HEK293 (cell line): ENCODE results near the gene NME8.

Experiments
- CTCF ChIA-PET: fragments of 350-600 bp; formaldehyde crosslinking; extraction: SDS; loops from one replicate; lab custom pipeline; 2021; ENCODE audit warnings: antibody characterized with exemption; lab: Yijun Ruan, JAX
- POLR2A ChIA-PET: fragments of 300-600 bp; formaldehyde crosslinking; extraction: SDS; loops from one replicate; lab custom pipeline; 2020; ENCODE audit warnings: antibody characterized with exemption, inconsistent platforms; lab: Yijun Ruan, JAX
- H3K27ac ChIP-seq: fragments of 200-500 bp; sonication (Bioruptor generic); 2 replicates; pipeline ENCODE4 v1.5.1; 2014; ENCODE audit warnings: low read depth, low read length, control low read depth, inconsistent platforms; ENCODE audit errors: extremely low read depth
- H3K36me3 ChIP-seq, 2 experiments: fragments of 200-500 bp in 1 of 2; sonication (Bioruptor generic) in 1 of 2; 1 replicate in 1 of 2; 2 replicates in 1 of 2; pipeline ENCODE4 v1.5.1; 2014 to 2017; ENCODE audit warnings: inconsistent platforms in 2 of 2, low read length in 2 of 2; ENCODE audit not compliant: control insufficient read depth in 2 of 2, insufficient read depth in 1 of 2
- H3K4me1 ChIP-seq: fragments of 200-500 bp; sonication (Bioruptor generic); 2 replicates; pipeline ENCODE4 v1.5.1; 2014; ENCODE audit warnings: mild to moderate bottlenecking, low read length, inconsistent platforms; ENCODE audit not compliant: control insufficient read depth, insufficient read depth
- H3K4me3 ChIP-seq: 2 replicates; pipeline ENCODE4 v1.5.1; 2011; ENCODE audit warnings: low read depth, mild to moderate bottlenecking, control low read depth, low read length, moderate library complexity
- H3K9me3 ChIP-seq: fragments of 200-500 bp; sonication (Bioruptor generic); 2 replicates; pipeline ENCODE4 v1.5.1; 2014; ENCODE audit warnings: low read depth, low read length, inconsistent platforms; ENCODE audit not compliant: control insufficient read depth, insufficient read depth
- KLF7 ChIP-seq: fragments of 450-650 bp; formaldehyde crosslinking; IDR thresholded peaks from 2 replicates; pipeline ENCODE4 v1.5.1; 2016; ENCODE audit warnings: missing biosample characterization, missing genetic modification characterization, borderline replicate concordance
- SETDB1 ChIP-seq: IDR thresholded peaks from one replicate; pipeline ENCODE4 v1.6.1; 2017; ENCODE audit warnings: mild to moderate bottlenecking, low read length, moderate library complexity, mixed read lengths; ENCODE audit not compliant: insufficient read length
- SP2 ChIP-seq: fragments of 450-650 bp; formaldehyde crosslinking; IDR thresholded peaks from 2 replicates; pipeline ENCODE4 v1.5.1; 2016; ENCODE audit warnings: missing biosample characterization, missing genetic modification characterization
- TRIM28 ChIP-seq: IDR thresholded peaks from 2 replicates; pipeline ENCODE4 v1.6.1; 2011; ENCODE audit warnings: low read length, control low read depth, borderline replicate concordance
- YY2 ChIP-seq: fragments of 450-650 bp; formaldehyde crosslinking; IDR thresholded peaks from 2 replicates; pipeline ENCODE4 v1.5.1; 2016; ENCODE audit warnings: missing biosample characterization, missing genetic modification characterization
- ZBTB17 ChIP-seq: fragments of 450-650 bp; formaldehyde crosslinking; IDR thresholded peaks from 2 replicates; pipeline ENCODE4 v1.5.1; 2016; ENCODE audit warnings: missing biosample characterization, missing genetic modification characterization
- ZBTB21 ChIP-seq: fragments of 450-650 bp; formaldehyde crosslinking; IDR thresholded peaks from 2 replicates; pipeline ENCODE4 v1.5.1; 2017; ENCODE audit warnings: missing biosample characterization, missing genetic modification characterization
- ZBTB7A ChIP-seq: fragments of 450-650 bp; formaldehyde crosslinking; IDR thresholded peaks from 2 replicates; pipeline ENCODE4 v1.5.1; 2016; ENCODE audit warnings: low read depth, missing biosample characterization, missing genetic modification characterization
- ZFP69B ChIP-seq: fragments of 450-650 bp; formaldehyde crosslinking; IDR thresholded peaks from 2 replicates; pipeline ENCODE4 v1.5.1; 2016; ENCODE audit warnings: missing biosample characterization, missing genetic modification characterization
- ZNF121 ChIP-seq: fragments of 450-650 bp; formaldehyde crosslinking; IDR thresholded peaks from 2 replicates; pipeline ENCODE4 v1.5.1; 2016; ENCODE audit warnings: missing biosample characterization, missing genetic modification characterization
- ZNF140 ChIP-seq: fragments of 450-650 bp; formaldehyde crosslinking; IDR thresholded peaks from 2 replicates; pipeline ENCODE4 v1.5.1; 2016; ENCODE audit warnings: missing biosample characterization, missing genetic modification characterization
- ZNF155 ChIP-seq: fragments of 450-650 bp; formaldehyde crosslinking; IDR thresholded peaks from 2 replicates; pipeline ENCODE4 v1.5.1; 2016; ENCODE audit warnings: missing biosample characterization, missing genetic modification characterization
- ZNF157 ChIP-seq: fragments of 450-650 bp; formaldehyde crosslinking; IDR thresholded peaks from 2 replicates; pipeline ENCODE4 v1.5.1; 2016; ENCODE audit warnings: missing biosample characterization, missing genetic modification characterization
- ZNF19 ChIP-seq: fragments of 450-650 bp; formaldehyde crosslinking; IDR thresholded peaks from 2 replicates; pipeline ENCODE4; 2016; ENCODE audit warnings: missing biosample characterization, missing genetic modification characterization, low read depth
- ZNF2 ChIP-seq: fragments of 450-650 bp; formaldehyde crosslinking; IDR thresholded peaks from 2 replicates; pipeline ENCODE4 v1.5.1; 2016; ENCODE audit warnings: missing biosample characterization, missing genetic modification characterization
- ZNF23 ChIP-seq: fragments of 450-650 bp; formaldehyde crosslinking; IDR thresholded peaks from 2 replicates; pipeline ENCODE4 v1.5.1; 2016; ENCODE audit warnings: missing biosample characterization, missing genetic modification characterization, borderline replicate concordance
- ZNF324 ChIP-seq: fragments of 450-650 bp; formaldehyde crosslinking; IDR thresholded peaks from 2 replicates; pipeline ENCODE4 v1.5.1; 2016; ENCODE audit warnings: missing biosample characterization, missing genetic modification characterization
- ZNF433 ChIP-seq: fragments of 450-650 bp; formaldehyde crosslinking; IDR thresholded peaks from 2 replicates; pipeline ENCODE4 v1.5.1; 2016; ENCODE audit warnings: missing biosample characterization, missing genetic modification characterization, low read depth
- ZNF48 ChIP-seq: fragments of 450-650 bp; formaldehyde crosslinking; IDR thresholded peaks from 2 replicates; pipeline ENCODE4 v1.5.1; 2016; ENCODE audit warnings: missing biosample characterization, missing genetic modification characterization
- ZNF571 ChIP-seq: fragments of 450-650 bp; formaldehyde crosslinking; IDR thresholded peaks from 2 replicates; pipeline ENCODE4 v1.5.0; 2017; ENCODE audit warnings: missing biosample characterization, missing genetic modification characterization
- ZNF629 ChIP-seq: fragments of 450-650 bp; formaldehyde crosslinking; IDR thresholded peaks from 2 replicates; pipeline ENCODE4 v1.5.1; 2017; ENCODE audit warnings: missing biosample characterization, missing genetic modification characterization
- ZNF776 ChIP-seq: fragments of 450-650 bp; formaldehyde crosslinking; IDR thresholded peaks from 2 replicates; pipeline ENCODE4 v1.5.0; 2017; ENCODE audit warnings: missing biosample characterization, missing genetic modification characterization, borderline replicate concordance
- TF ChIP-seq, protein P1 (sequence below): fragments of 450-650 bp; formaldehyde crosslinking; IDR thresholded peaks from 2 replicates; pipeline ENCODE4 v1.5.1; 2016; ENCODE audit warnings: missing biosample characterization, missing genetic modification characterization
- TF ChIP-seq, protein P2 (sequence below): fragments of 450-650 bp; formaldehyde crosslinking; IDR thresholded peaks from 2 replicates; pipeline ENCODE4 v1.5.1; 2016; ENCODE audit warnings: missing biosample characterization, missing genetic modification characterization
- TF ChIP-seq, protein P3 (sequence below): fragments of 450-650 bp; formaldehyde crosslinking; IDR thresholded peaks from 2 replicates; pipeline ENCODE4 v1.5.1; 2016; ENCODE audit warnings: missing biosample characterization, missing genetic modification characterization, borderline replicate concordance
- TF ChIP-seq, protein P4 (sequence below): fragments of 450-650 bp; formaldehyde crosslinking; IDR thresholded peaks from 2 replicates; pipeline ENCODE4 v1.5.1; 2016; ENCODE audit warnings: missing biosample characterization, missing genetic modification characterization
- TF ChIP-seq, protein P5 (sequence below): fragments of 450-650 bp; formaldehyde crosslinking; IDR thresholded peaks from 2 replicates; pipeline ENCODE4 v1.5.1; 2016; ENCODE audit warnings: missing biosample characterization, missing genetic modification characterization, borderline replicate concordance
- TF ChIP-seq, protein P6 (sequence below): fragments of 450-650 bp; formaldehyde crosslinking; IDR thresholded peaks from 2 replicates; pipeline ENCODE4 v1.5.1; 2016; ENCODE audit warnings: missing biosample characterization, missing genetic modification characterization, low read depth

The NME8 gene

DNA sequence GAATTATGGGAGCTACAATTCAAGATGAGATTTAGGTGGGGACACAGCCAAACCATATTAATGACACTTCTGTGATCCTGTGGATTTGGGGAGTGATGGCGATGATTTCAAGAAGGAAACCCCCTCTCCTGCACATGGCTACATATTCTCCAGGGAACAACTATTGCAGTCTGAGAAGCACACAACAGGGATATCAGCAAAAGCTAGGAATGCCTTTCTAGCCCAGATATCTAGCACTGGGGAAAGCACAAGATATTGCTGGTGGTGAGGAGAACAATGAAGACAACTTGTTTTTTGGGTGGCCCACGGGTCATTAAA, 96.3 kb downstream of the NME8 start (continued):
- TF ChIP-seq ZNF48 (tag by site-specific recombination) (no peak), ZBTB17 (tag by site-specific recombination) (no peak)
- TF ChIP-seq, protein P1, sequence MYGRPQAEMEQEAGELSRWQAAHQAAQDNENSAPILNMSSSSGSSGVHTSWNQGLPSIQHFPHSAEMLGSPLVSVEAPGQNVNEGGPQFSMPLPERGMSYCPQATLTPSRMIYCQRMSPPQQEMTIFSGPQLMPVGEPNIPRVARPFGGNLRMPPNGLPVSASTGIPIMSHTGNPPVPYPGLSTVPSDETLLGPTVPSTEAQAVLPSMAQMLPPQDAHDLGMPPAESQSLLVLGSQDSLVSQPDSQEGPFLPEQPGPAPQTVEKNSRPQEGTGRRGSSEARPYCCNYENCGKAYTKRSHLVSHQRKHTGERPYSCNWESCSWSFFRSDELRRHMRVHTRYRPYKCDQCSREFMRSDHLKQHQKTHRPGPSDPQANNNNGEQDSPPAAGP (tag by site-specific recombination) = no peak
- TF ChIP-seq, protein P2, sequence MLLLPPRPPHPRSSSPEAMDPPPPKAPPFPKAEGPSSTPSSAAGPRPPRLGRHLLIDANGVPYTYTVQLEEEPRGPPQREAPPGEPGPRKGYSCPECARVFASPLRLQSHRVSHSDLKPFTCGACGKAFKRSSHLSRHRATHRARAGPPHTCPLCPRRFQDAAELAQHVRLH (tag by site-specific recombination) = no peak
- TF ChIP-seq, all 188 proteins: peak for 0

DNA sequence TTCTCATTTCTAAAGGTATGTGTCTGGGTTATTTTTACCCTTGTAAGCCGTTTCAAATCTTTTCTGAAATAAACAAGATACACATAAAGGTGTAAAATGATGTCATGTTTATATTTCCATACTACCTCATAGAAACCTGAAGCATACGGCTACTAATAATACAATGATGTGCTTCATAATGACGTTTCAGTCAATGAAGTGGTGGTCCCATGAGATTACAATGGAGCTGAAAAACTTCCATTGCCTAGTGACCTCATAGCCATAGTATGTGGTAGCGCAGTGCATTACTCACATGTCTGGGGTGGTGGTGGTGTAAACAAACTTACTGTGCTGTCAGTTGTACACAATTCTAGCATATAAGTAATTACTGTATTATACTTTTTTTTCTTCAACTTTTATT, 96.9 kb downstream of the NME8 start:
- H3K4me1 ChIP-seq = no peaks in the 10 kb centered on the region; the same call in 1 of the 2 replicates
- POLR2A ChIA-PET = no interaction called here
- H3K27ac ChIP-seq = no peak overlapping the region
- no peaks in the 10 kb centered on the region for H3K36me3 ChIP-seq
- H3K4me3 ChIP-seq = no peak overlapping the region
- no peaks in the 10 kb centered on the region for H3K9me3 ChIP-seq
- CTCF ChIA-PET = no interaction called here
- TF ChIP-seq ZFP69B (no peak), ZNF23 (tag by site-specific recombination) (no peak), ZBTB7A (no peak), ZNF433 (no peak), ZNF2 (tag by site-specific recombination) (no peak), SETDB1 (no peak), ZNF571 (tag by site-specific recombination) (no peak), ZNF155 (no peak), ZNF140 (no peak), SP2 (tag by site-specific recombination) (no peak), ZNF19 (tag by site-specific recombination) (no peak), TRIM28 (no peak), ZNF776 (tag by site-specific recombination) (no peak), ZNF629 (tag by site-specific recombination) (peak; percentile 68), ZNF157 (tag by site-specific recombination) (no peak), ZNF324 (tag by site-specific recombination) (no peak), ZBTB21 (tag by site-specific recombination) (peak; percentile 55; the same call in 1 of the 2 replicates), ZNF121 (tag by site-specific recombination) (no peak), KLF7 (tag by site-specific recombination) (no peak), YY2 (tag by site-specific recombination) (no peak)
- TF ChIP-seq, protein P3, sequence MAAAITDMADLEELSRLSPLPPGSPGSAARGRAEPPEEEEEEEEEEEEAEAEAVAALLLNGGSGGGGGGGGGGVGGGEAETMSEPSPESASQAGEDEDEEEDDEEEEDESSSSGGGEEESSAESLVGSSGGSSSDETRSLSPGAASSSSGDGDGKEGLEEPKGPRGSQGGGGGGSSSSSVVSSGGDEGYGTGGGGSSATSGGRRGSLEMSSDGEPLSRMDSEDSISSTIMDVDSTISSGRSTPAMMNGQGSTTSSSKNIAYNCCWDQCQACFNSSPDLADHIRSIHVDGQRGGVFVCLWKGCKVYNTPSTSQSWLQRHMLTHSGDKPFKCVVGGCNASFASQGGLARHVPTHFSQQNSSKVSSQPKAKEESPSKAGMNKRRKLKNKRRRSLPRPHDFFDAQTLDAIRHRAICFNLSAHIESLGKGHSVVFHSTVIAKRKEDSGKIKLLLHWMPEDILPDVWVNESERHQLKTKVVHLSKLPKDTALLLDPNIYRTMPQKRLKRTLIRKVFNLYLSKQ (tag by site-specific recombination) = no peak
- TF ChIP-seq, protein P4, sequence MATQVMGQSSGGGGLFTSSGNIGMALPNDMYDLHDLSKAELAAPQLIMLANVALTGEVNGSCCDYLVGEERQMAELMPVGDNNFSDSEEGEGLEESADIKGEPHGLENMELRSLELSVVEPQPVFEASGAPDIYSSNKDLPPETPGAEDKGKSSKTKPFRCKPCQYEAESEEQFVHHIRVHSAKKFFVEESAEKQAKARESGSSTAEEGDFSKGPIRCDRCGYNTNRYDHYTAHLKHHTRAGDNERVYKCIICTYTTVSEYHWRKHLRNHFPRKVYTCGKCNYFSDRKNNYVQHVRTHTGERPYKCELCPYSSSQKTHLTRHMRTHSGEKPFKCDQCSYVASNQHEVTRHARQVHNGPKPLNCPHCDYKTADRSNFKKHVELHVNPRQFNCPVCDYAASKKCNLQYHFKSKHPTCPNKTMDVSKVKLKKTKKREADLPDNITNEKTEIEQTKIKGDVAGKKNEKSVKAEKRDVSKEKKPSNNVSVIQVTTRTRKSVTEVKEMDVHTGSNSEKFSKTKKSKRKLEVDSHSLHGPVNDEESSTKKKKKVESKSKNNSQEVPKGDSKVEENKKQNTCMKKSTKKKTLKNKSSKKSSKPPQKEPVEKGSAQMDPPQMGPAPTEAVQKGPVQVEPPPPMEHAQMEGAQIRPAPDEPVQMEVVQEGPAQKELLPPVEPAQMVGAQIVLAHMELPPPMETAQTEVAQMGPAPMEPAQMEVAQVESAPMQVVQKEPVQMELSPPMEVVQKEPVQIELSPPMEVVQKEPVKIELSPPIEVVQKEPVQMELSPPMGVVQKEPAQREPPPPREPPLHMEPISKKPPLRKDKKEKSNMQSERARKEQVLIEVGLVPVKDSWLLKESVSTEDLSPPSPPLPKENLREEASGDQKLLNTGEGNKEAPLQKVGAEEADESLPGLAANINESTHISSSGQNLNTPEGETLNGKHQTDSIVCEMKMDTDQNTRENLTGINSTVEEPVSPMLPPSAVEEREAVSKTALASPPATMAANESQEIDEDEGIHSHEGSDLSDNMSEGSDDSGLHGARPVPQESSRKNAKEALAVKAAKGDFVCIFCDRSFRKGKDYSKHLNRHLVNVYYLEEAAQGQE (tag by site-specific recombination) = no peak
- TF ChIP-seq, protein P5, sequence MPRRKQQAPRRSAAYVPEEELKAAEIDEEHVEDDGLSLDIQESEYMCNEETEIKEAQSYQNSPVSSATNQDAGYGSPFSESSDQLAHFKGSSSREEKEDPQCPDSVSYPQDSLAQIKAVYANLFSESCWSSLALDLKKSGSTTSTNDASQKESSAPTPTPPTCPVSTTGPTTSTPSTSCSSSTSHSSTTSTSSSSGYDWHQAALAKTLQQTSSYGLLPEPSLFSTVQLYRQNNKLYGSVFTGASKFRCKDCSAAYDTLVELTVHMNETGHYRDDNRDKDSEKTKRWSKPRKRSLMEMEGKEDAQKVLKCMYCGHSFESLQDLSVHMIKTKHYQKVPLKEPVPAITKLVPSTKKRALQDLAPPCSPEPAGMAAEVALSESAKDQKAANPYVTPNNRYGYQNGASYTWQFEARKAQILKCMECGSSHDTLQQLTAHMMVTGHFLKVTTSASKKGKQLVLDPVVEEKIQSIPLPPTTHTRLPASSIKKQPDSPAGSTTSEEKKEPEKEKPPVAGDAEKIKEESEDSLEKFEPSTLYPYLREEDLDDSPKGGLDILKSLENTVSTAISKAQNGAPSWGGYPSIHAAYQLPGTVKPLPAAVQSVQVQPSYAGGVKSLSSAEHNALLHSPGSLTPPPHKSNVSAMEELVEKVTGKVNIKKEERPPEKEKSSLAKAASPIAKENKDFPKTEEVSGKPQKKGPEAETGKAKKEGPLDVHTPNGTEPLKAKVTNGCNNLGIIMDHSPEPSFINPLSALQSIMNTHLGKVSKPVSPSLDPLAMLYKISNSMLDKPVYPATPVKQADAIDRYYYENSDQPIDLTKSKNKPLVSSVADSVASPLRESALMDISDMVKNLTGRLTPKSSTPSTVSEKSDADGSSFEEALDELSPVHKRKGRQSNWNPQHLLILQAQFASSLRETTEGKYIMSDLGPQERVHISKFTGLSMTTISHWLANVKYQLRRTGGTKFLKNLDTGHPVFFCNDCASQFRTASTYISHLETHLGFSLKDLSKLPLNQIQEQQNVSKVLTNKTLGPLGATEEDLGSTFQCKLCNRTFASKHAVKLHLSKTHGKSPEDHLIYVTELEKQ = no peak
- TF ChIP-seq, protein P6, sequence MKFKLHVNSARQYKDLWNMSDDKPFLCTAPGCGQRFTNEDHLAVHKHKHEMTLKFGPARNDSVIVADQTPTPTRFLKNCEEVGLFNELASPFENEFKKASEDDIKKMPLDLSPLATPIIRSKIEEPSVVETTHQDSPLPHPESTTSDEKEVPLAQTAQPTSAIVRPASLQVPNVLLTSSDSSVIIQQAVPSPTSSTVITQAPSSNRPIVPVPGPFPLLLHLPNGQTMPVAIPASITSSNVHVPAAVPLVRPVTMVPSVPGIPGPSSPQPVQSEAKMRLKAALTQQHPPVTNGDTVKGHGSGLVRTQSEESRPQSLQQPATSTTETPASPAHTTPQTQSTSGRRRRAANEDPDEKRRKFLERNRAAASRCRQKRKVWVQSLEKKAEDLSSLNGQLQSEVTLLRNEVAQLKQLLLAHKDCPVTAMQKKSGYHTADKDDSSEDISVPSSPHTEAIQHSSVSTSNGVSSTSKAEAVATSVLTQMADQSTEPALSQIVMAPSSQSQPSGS (tag by site-specific recombination) = peak; percentile 71
